Activated CD8-positive, alpha-beta T cell treated with anti-CD3 and anti-CD28 coated beads for 36 hours (primary cell): ENCODE results near the gene TMEM203. TPM values are rescaled to one million over a fixed set of nuclear protein-coding genes. Genes with fewer than 3 reads are reported as not detected.

ENCODE experiments used
- ATAC-seq: fragments of 200-7000 bp; cut with Tn5 transposase; one replicate; pipeline ENCODE4 v1.10.0; 2021; ENCODE audit warnings: mild to moderate bottlenecking, moderate library complexity
- CTCF ChIA-PET: fragments of 350-600 bp; sonication (Branson Sonifier 250); formaldehyde crosslinking; loops from one replicate; lab custom pipeline; 2021; ENCODE audit warnings: antibody characterized with exemption; lab: Charles Lee
- POLR2A ChIA-PET: fragments of 350-600 bp; sonication (Branson Sonifier 250); formaldehyde crosslinking; loops from one replicate; lab custom pipeline; 2021; ENCODE audit warnings: antibody characterized with exemption; lab: Charles Lee
- DNase-seq: peaks from one replicate; pipeline ENCODE4 v3.0.0-alpha.2; 2020
- H3K27ac Mint-ChIP-seq: one replicate; pipeline ENCODE4 v1.8.0; 2021; ENCODE audit warnings: mild to moderate bottlenecking, mixed read lengths
- H3K27me3 Mint-ChIP-seq: one replicate; pipeline ENCODE4 v1.8.0; 2021; ENCODE audit warnings: mixed read lengths
- H3K36me3 Mint-ChIP-seq: one replicate; pipeline ENCODE4 v1.8.0; 2021; ENCODE audit warnings: low read depth, mixed read lengths
- H3K4me1 Mint-ChIP-seq: one replicate; pipeline ENCODE4 v1.8.0; 2021; ENCODE audit warnings: low read depth, mixed read lengths
- H3K4me3 Mint-ChIP-seq: one replicate; pipeline ENCODE4 v1.8.0; 2021; ENCODE audit warnings: mild to moderate bottlenecking, moderate library complexity, mixed read lengths
- H3K9me3 Mint-ChIP-seq: one replicate; pipeline ENCODE4 v1.8.0; 2021; ENCODE audit warnings: mixed read lengths
- intact Hi-C: fragments of 100-400 bp; cut with micrococcal nuclease; formaldehyde crosslinking; loops from one replicate; pipeline ENCODE4 v1.10.0; 2022
- total RNA-seq, 2 experiments: library from RNA; stranded (reverse); gene quantifications; one replicate each; pipeline ENCODE4 v1.2.3, GENCODE V29; 2021
- TF ChIP-seq, protein P1 (sequence below): fragments of 200-600 bp; IDR thresholded peaks from one replicate; pipeline ENCODE4 v1.8.0; 2022; ENCODE audit warnings: antibody characterized with exemption, mild to moderate bottlenecking

The TMEM203 gene
- total RNA-seq, 2 experiments from 2014 or later: 29.4 to 29.9 TPM

DNA sequence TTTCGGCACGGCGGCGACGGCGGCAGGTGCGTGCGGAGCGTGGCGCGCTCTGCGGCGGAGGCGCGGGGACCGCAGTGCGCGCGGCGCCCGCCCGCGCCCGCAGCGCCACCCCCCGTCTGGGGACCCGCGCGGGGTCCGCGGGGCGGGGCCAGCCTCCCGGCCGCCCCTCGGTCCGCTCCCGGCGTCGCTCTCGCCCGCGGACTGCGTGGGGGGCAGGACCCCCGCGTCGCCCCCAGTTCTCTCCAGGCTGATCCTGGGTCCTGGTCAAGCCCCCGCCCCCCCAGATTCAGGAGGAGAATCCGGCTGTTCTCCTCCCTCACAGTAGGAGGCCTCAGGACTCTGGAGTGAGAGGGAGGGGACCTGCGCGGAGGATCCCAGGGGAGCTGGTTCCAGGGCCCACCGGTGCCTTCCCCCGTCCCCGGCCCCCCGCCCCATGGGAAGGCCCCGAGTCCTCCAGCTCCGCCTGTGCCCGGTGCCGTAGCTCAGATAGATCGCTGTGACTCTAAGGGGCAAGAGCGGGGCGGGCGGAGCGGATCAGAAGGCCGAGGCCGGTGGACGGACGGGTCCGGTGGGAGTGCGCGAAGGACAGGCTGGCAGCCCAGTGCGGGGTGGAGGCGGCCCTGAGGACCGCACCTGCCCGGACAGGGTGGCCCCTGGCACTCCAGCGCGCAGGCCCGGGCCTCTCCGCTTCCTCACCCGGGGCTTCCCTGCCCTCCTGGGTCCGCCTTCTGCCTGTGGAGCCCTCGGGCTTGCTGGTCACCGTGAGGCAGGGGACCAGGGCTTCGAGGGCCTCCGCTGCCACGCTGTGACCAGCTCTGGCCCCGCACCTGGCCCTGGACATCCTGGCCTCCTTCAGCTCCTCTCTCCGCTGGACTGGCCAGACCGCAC is 17.0 kb upstream of the TMEM203 start, which contains the start of gene RNF208:
TSS of gene RNF208 (minus strand) at position 51 of the 888 bp plus-strand sequence. CDS start 1,028 bp downstream, outside the sequence.
- H3K27ac Mint-ChIP-seq: peak within 1 kb of the TSS; percentile 50
- no peaks in the 10 kb centered on the region for H3K9me3 Mint-ChIP-seq
- no peaks in the 10 kb centered on the region for H3K27me3 Mint-ChIP-seq
- H3K36me3 Mint-ChIP-seq: no peaks in the 10 kb centered on the region
- intact Hi-C loops: no loop called here
- ChIA-PET CTCF (interaction anchor here (0.7 to 8.9 kb wide), 14 partner anchors 9 to 187 kb away, joined by 3 to 58 read pairs (median 3); partner anchors contain the start of gene GRIN1), POLR2A (interaction anchor here (0.6 to 2.8 kb wide), 14 partner anchors 8 to 136 kb away, joined by 3 to 16 read pairs (median 6); partner anchors contain the start of genes MAN1B1, NDOR1, NELFB and TMEM203)
- ATAC-seq (no peak), DNase-seq (peak; percentile 45)
- H3K4me3 Mint-ChIP-seq: peak within 1 kb of the TSS; percentile 80
- peaks cover 9% of the 10 kb centered on the region for H3K4me1 Mint-ChIP-seq
- TF ChIP-seq, protein P1, sequence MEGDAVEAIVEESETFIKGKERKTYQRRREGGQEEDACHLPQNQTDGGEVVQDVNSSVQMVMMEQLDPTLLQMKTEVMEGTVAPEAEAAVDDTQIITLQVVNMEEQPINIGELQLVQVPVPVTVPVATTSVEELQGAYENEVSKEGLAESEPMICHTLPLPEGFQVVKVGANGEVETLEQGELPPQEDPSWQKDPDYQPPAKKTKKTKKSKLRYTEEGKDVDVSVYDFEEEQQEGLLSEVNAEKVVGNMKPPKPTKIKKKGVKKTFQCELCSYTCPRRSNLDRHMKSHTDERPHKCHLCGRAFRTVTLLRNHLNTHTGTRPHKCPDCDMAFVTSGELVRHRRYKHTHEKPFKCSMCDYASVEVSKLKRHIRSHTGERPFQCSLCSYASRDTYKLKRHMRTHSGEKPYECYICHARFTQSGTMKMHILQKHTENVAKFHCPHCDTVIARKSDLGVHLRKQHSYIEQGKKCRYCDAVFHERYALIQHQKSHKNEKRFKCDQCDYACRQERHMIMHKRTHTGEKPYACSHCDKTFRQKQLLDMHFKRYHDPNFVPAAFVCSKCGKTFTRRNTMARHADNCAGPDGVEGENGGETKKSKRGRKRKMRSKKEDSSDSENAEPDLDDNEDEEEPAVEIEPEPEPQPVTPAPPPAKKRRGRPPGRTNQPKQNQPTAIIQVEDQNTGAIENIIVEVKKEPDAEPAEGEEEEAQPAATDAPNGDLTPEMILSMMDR: no peak

DNA sequence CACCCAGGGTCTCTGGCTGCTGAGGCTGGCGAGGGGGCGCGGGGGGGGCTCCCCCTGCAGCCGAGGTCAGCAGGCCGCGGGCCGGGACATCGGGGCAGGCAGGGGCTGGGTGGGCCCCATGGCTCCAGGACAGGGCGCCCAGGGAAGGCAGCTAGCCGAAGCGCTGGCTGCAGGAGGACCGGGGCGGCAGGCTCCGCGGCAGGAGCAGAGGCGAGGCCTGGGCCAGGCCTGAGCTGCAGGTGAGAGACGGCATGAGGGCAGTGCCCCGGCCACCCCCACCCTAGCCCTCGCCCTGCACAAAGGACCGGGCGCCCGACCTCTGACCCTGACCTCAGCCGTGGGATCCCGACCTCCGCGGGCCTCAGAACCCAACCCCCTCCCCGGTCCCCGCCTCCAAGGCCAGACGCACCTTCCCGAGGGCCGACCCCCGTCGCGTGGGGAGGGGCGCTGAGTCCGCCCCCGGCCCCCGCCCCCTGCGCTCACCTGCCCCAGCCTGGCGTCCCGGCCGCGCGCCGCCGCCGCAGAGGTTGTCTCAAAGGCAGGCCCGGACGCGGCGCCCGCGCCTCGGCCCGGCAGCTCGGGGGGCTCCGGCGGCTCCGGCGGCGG is 16.2 kb upstream of the TMEM203 start:
- peak; percentile 33 for DNase-seq

DNA sequence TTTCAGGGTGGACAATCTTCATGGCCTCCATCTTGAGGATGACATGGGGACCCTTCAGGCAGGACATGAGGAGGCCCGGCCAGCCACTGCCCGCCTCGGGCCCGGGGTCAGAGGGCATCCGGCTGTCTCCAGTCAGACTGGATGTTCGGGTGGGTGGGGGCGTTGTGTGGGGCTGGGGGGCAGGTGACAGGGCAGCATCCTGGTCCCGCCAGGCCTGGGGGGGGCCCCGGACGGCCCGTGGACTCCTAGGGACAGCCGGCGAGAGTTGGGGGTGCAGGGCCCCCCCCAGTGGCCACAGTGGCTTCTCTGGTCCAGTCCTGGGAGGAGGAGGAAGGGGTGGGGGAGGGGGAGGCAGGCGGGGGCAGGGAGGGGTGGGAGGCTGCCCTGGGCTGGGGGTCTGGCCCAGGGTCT is 15.7 kb upstream of the TMEM203 start:
- Mint-ChIP-seq H3K4me1 (peaks cover 8% of the 10 kb centered on the region), H3K4me3 (peak overlapping the region; percentile 34), H3K9me3 (no peaks in the 10 kb centered on the region), H3K27ac (no peak overlapping the region), H3K36me3 (no peaks in the 10 kb centered on the region), H3K27me3 (no peaks in the 10 kb centered on the region)
- POLR2A ChIA-PET: interaction anchor here (1.8 to 7.1 kb wide), 3 partner anchors 11 to 20 kb away, joined by 5 to 44 read pairs (median 9); partner anchors contain the start of genes NDOR1, TMEM203 and TUBB4B
- ATAC-seq (no peak), DNase-seq (no peak)
- CTCF ChIA-PET: interaction anchor here (1.4 to 8.9 kb wide), 3 partner anchors 12 to 20 kb away, joined by 3 to 58 read pairs (median 8); no protein-coding TSS in a partner anchor
- intact Hi-C loops: no loop called here
- TF ChIP-seq, protein P1: no peak

More for the DNA sequence above, 16.2 kb upstream of the TMEM203 start:
- peaks cover 8% of the 10 kb centered on the region for H3K4me1 Mint-ChIP-seq
- H3K27ac Mint-ChIP-seq: no peak overlapping the region
- no peak for ATAC-seq
- TF ChIP-seq, protein P1: no peak
- H3K36me3 Mint-ChIP-seq: no peaks in the 10 kb centered on the region
- CTCF ChIA-PET: interaction anchor here (1.4 to 8.9 kb wide), 4 partner anchors 12 to 155 kb away, joined by 3 to 58 read pairs (median 6); no protein-coding TSS in a partner anchor
- H3K9me3 Mint-ChIP-seq: no peaks in the 10 kb centered on the region
- no peaks in the 10 kb centered on the region for H3K27me3 Mint-ChIP-seq
- intact Hi-C loops: no loop called here
- H3K4me3 Mint-ChIP-seq: peak overlapping the region; percentile 24
- POLR2A ChIA-PET: interaction anchor here (1.1 to 7.1 kb wide), 7 partner anchors 11 to 94 kb away, joined by 3 to 44 read pairs (median 9); partner anchors contain the start of genes NDOR1, TMEM203 and TUBB4B

DNA sequence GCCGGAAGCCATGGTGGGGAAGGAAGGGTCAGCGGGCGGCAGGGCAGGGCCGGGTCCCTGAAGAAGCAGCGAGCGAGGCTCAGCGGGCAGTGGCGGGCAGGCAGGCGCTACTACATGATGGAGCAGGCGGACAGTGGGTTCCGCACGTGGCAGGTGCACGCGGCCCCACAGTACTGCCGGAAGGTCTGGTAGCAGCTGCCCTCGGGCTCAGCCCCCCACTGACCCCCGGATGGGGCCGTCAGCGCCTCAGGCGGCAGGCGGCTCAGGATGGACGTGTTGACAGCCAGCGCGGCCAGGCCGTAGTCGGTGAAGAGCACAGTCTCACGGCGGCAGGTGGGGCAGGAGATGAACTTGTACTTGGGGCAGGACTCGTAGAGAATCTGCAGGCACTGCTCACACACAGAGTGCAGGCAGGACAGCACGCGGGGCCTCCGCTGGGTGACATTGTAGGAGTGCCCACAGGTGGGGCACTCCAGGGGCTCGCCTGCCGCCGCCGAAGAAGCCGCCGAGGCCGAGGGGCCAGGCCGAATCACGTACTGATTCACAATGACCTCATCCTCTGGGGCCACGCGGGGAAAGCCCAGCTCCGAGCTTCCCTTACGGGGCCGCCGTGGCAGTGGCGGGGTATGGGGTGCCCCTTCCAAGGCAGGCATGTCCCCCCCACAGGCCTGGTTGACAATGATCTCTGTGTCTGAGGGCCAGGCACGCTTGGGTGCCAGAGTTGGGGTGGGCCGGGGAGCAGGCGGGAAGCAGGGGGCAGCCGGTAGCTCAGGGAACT is 15.1 kb upstream of the TMEM203 start:
- Mint-ChIP-seq H3K27me3 (no peaks in the 10 kb centered on the region), H3K9me3 (no peaks in the 10 kb centered on the region), H3K4me3 (peak overlapping the region; percentile 34), H3K4me1 (peaks cover 8% of the 10 kb centered on the region), H3K36me3 (no peaks in the 10 kb centered on the region), H3K27ac (no peak overlapping the region)
- ChIA-PET CTCF (interaction anchor here (1.4 to 8.9 kb wide), 3 partner anchors 11 to 20 kb away, joined by 3 to 58 read pairs (median 8); no protein-coding TSS in a partner anchor), POLR2A (interaction anchor here (1.8 to 7.1 kb wide), 3 partner anchors 10 to 20 kb away, joined by 5 to 44 read pairs (median 9); partner anchors contain the start of genes NDOR1, TMEM203 and TUBB4B)
- TF ChIP-seq, protein P1: no peak
- ATAC-seq (no peak), DNase-seq (no peak)
- intact Hi-C loops: no loop called here
